Prostate gland (tissue), 2 donors: Measurements from ENCODE around the gene EEF1AKMT2.

ENCODE experiments used
- POLR2A ChIP-seq: fragments of 450-650 bp; IDR thresholded peaks from one replicate; pipeline ENCODE4 v1.6.1; 2016; ENCODE audit warnings: antibody characterized with exemption, mild to moderate bottlenecking
- POLR2AphosphoS5 ChIP-seq: sonication (generic); formaldehyde crosslinking; IDR thresholded peaks from one replicate; pipeline ENCODE4 v1.6.1; 2017; ENCODE audit warnings: antibody characterized with exemption
- TF ChIP-seq, protein P1 (sequence below), 4 experiments: fragments of 200-600 bp in 2 of 4; fragments of 450-650 bp in 2 of 4; sonication (generic) in 2 of 4; IDR thresholded peaks; 1 replicate in 3 of 4; 2 replicates in 1 of 4; pipeline ENCODE4 v1.5.1; 2016 to 2019; ENCODE audit warnings: antibody characterized with exemption in 4 of 4, mild to moderate bottlenecking in 2 of 4, moderate library complexity in 2 of 4

DNA sequence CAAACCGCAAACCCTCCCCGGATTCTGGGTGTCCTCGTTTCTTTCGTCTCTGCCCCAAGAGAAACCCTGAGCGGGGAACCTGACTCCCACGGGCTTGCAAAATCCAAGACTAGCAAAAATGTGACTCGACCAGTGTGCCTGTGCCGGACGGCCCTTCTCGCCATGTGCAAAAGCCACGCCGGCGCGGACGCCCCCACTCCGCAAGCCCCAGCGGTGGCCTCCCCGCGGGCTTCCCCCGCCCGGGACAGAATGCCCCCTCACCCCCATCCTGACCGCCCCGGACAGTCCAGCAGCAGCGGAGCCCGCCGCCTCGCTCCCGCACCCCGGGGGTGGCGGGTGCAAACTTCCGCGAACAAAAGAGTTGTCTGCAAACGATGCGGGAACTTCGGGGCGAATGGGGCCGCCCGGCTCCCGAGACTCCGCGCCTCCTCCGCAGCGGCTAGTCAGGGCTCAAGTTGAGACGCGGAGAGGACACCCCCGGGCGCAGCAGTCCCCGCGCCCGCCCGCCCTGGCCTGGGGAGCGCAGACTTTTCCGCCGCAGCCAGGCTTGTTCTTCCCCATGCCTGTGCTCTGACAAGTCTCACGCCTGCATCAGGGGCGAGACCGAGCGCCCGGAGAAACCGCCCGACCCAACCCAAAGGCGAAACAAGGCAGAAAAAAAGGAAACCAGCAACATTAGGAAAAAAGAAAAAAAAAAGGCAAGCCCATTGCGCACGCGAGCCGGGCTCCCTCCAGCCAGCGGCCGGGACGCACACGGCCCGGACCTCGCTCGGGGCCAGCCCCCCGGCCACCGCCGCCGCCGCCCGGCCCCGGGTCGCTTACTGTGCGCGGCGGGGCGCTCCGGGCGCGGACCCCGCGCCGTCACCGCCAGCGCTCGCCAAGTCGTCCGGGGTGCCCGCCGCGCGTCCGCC, 48.2 kb downstream of the EEF1AKMT2 start:
- TF ChIP-seq POLR2AphosphoS5 (no peak), POLR2A (no peak)
- TF ChIP-seq, protein P1, sequence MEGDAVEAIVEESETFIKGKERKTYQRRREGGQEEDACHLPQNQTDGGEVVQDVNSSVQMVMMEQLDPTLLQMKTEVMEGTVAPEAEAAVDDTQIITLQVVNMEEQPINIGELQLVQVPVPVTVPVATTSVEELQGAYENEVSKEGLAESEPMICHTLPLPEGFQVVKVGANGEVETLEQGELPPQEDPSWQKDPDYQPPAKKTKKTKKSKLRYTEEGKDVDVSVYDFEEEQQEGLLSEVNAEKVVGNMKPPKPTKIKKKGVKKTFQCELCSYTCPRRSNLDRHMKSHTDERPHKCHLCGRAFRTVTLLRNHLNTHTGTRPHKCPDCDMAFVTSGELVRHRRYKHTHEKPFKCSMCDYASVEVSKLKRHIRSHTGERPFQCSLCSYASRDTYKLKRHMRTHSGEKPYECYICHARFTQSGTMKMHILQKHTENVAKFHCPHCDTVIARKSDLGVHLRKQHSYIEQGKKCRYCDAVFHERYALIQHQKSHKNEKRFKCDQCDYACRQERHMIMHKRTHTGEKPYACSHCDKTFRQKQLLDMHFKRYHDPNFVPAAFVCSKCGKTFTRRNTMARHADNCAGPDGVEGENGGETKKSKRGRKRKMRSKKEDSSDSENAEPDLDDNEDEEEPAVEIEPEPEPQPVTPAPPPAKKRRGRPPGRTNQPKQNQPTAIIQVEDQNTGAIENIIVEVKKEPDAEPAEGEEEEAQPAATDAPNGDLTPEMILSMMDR (IDR thresholded peaks at IDR 0.05) = no peak
